ENCODE data around the gene RNF114. TPM values are rescaled to one million over a fixed set of nuclear protein-coding genes. Genes with fewer than 3 reads are reported as not detected.

The RNF114 gene
- polyA plus RNA-seq, 1 of the 3 experiments (the other 2 are of a cell fraction), result 55.0 TPM

GRCh38 chr20:49906101-49906604 lies 30.0 kb upstream of the RNF114 start:
- Histone ChIP-seq H3K4me3 (ENCODE audit: low read depth in 2 of 2, low read length in 1 of 2) (no peak overlapping the region), H4K20me1 (ENCODE audit: insufficient read depth) (peaks cover 16% of the 10 kb centered on the region; the same call in 1 of the 2 replicates), H3K4me2 (no peak overlapping the region), H3K9ac (no peak overlapping the region), H2AFZ (ENCODE audit: low read depth) (no peak overlapping the region), H3K4me1 (ENCODE audit: control insufficient read depth in 1 of 2, insufficient read depth in 2 of 2, low read depth in 1 of 2, low read length in 1 of 2) (peaks cover 0 to 7% of the 10 kb centered on the region in 2 experiments; a peak in 1 of 4 replicates), H3K9me2 (no peaks in the 10 kb centered on the region), H3F3A (replicated peaks; ENCODE audit: insufficient read depth) (no peaks in the 10 kb centered on the region), H3K27ac (ENCODE audit: low read depth in 2 of 2, low read length in 1 of 2) (no peak overlapping the region), H3K9me3 (no peaks in the 10 kb centered on the region), H3K36me3 (replicated peaks in 1 of 2; ENCODE audit: control insufficient read depth in 1 of 2, insufficient read depth in 2 of 2, low read length in 1 of 2) (peaks cover 9 to 52% of the 10 kb centered on the region in 2 experiments), H3K79me2 (ENCODE audit: insufficient read depth) (peaks cover 24% of the 10 kb centered on the region), H3K27me3 (ENCODE audit: insufficient read depth) (no peaks in the 10 kb centered on the region)
- WGBS (ENCODE audit: low lambda C conversion rate), result 97% methylated on average over 26 of the region's 37 CpGs
- POLR2A ChIA-PET, result interaction anchor here (1.6 kb wide), 1 partner anchor 10 kb away, joined by 3 read pairs; the partner anchor contains the start of gene SPATA2
- no peak for DNase-seq
- CTCF ChIA-PET, result interaction anchor here (0.9 to 5.8 kb wide), 4 partner anchors 15 to 372 kb away, joined by 3 to 32 read pairs (median 5); no protein-coding TSS in a partner anchor
- no peak for TF ChIP-seq RXRA (IDR thresholded peaks at IDR 0.05; ENCODE audit: borderline replicate concordance, low read depth)
- TF ChIP-seq TCF12 (IDR thresholded peaks at IDR 0.05), result no peak
- no peak for TF ChIP-seq GABPA (IDR thresholded peaks at IDR 0.05; ENCODE audit: low read depth)
- TF ChIP-seq IRF3 (IDR thresholded peaks at IDR 0.05; ENCODE audit: low read depth, low read length), result no peak
- no peak for TF ChIP-seq EP300 (IDR thresholded peaks at IDR 0.05; ENCODE audit: borderline replicate concordance in 1 of 2, low read depth in 1 of 2, low read length in 1 of 2)
- no peak for TF ChIP-seq MXI1 (IDR thresholded peaks at IDR 0.05; ENCODE audit: low read depth, low read length)
- no peak for TF ChIP-seq ELF1 (IDR thresholded peaks at IDR 0.05)
- TF ChIP-seq SMC3 (IDR thresholded peaks at IDR 0.05; ENCODE audit: low read depth, low read length), result no peak
- TF ChIP-seq, protein P1, sequence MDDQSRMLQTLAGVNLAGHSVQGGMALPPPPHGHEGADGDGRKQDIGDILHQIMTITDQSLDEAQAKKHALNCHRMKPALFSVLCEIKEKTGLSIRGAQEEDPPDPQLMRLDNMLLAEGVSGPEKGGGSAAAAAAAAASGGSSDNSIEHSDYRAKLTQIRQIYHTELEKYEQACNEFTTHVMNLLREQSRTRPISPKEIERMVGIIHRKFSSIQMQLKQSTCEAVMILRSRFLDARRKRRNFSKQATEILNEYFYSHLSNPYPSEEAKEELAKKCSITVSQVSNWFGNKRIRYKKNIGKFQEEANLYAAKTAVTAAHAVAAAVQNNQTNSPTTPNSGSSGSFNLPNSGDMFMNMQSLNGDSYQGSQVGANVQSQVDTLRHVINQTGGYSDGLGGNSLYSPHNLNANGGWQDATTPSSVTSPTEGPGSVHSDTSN (IDR thresholded peaks at IDR 0.05), result no peak
- TF ChIP-seq FOXJ3 (CRISPR knock-in tag; IDR thresholded peaks at IDR 0.05), result no peak
- no peak for TF ChIP-seq REST (IDR thresholded peaks at IDR 0.05; ENCODE audit: low read depth, low read length)
- TF ChIP-seq CHD2 (IDR thresholded peaks at IDR 0.05; ENCODE audit: low read length, partially characterized antibody), result no peak
- TF ChIP-seq FOXM1 (IDR thresholded peaks at IDR 0.05; ENCODE audit: low read depth), result no peak
- TF ChIP-seq RAD21 (IDR thresholded peaks at IDR 0.05; ENCODE audit: low read length), result no peak
- TF ChIP-seq EZH2phosphoT487 (IDR thresholded peaks at IDR 0.05; ENCODE audit: borderline replicate concordance, low read depth), result no peak
- no peak for TF ChIP-seq FOSL2 (IDR thresholded peaks at IDR 0.05; ENCODE audit: borderline replicate concordance, low read depth)
- TF ChIP-seq TEAD4 (IDR thresholded peaks at IDR 0.05; ENCODE audit: borderline replicate concordance, insufficient read depth), result no peak
- no peak for TF ChIP-seq MEF2A (IDR thresholded peaks at IDR 0.05; ENCODE audit: borderline replicate concordance, low read depth)
- TF ChIP-seq MAX (IDR thresholded peaks at IDR 0.05; ENCODE audit: low read depth), result no peak
- TF ChIP-seq, protein P2, sequence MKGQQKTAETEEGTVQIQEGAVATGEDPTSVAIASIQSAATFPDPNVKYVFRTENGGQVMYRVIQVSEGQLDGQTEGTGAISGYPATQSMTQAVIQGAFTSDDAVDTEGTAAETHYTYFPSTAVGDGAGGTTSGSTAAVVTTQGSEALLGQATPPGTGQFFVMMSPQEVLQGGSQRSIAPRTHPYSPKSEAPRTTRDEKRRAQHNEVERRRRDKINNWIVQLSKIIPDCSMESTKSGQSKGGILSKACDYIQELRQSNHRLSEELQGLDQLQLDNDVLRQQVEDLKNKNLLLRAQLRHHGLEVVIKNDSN (IDR thresholded peaks at IDR 0.05; ENCODE audit: borderline replicate concordance, low read depth), result no peak
